ENCODE data around the gene AGO3. TPM values are rescaled to one million over a fixed set of nuclear protein-coding genes. Genes with fewer than 3 reads are reported as not detected.
A peak's percentile ranks its signal among the peaks of the same experiment; 100 is the strongest.

The AGO3 gene
- total RNA-seq, 4 donors from 2014 or later: 21.2 to 47.8 (median 36.0) TPM

- intact Hi-C loops (cut with DNase I; ENCODE audit: low total_unique reads): loop anchor here (10.0 kb wide), 1 partner anchor 93 kb away; no protein-coding TSS in a partner anchor
- H3K27me3 ChIP-seq: no peaks in the 10 kb centered on the region
- no peaks in the 10 kb centered on the region for H3K36me3 ChIP-seq
- no peak overlapping the region for H3K4me3 ChIP-seq
- H3K27ac ChIP-seq: no peak overlapping the region
- TF ChIP-seq CTCF (IDR thresholded peaks at IDR 0.05): no peak
- no peak for TF ChIP-seq POLR2A (IDR thresholded peaks at IDR 0.05)
- H3K4me1 ChIP-seq: peaks cover 8 to 11% of the 10 kb centered on the region in 2 donors
- no peaks in the 10 kb centered on the region for H3K9me3 ChIP-seq
- DNase-seq: no peak
These were observed 161.4 kb downstream of the AGO3 start for GRCh38 chr1:36092166-36092797.

- H3K36me3 ChIP-seq: no peaks in the 10 kb centered on the region
- no peak overlapping the region for H3K27ac ChIP-seq
- no peaks in the 10 kb centered on the region for H3K27me3 ChIP-seq
- TF ChIP-seq POLR2A (IDR thresholded peaks at IDR 0.05): no peak
- no peak for TF ChIP-seq CTCF (IDR thresholded peaks at IDR 0.05)
- H3K9me3 ChIP-seq: no peaks in the 10 kb centered on the region
- no peak for DNase-seq
- peaks cover 8 to 11% of the 10 kb centered on the region in 2 donors for H3K4me1 ChIP-seq
- no peak overlapping the region for H3K4me3 ChIP-seq
- intact Hi-C loops (cut with DNase I; ENCODE audit: low total_unique reads): loop anchor here (10.0 kb wide), 1 partner anchor 92 kb away; no protein-coding TSS in a partner anchor
These were observed 161.9 kb downstream of the AGO3 start for GRCh38 chr1:36092798-36093185.

- intact Hi-C loops (cut with DNase I; ENCODE audit: low total_unique reads): loop anchor here (10.0 kb wide), 1 partner anchor 92 kb away; no protein-coding TSS in a partner anchor
- Histone ChIP-seq H3K9me3 (no peaks in the 10 kb centered on the region), H3K27ac (no peak overlapping the region), H3K4me1 (peaks cover 8 to 9% of the 10 kb centered on the region in 2 donors), H3K4me3 (no peak overlapping the region), H3K27me3 (no peaks in the 10 kb centered on the region), H3K36me3 (no peaks in the 10 kb centered on the region)
- TF ChIP-seq CTCF (IDR thresholded peaks at IDR 0.05): no peak
- no peak for TF ChIP-seq POLR2A (IDR thresholded peaks at IDR 0.05)
- DNase-seq: no peak
These were observed 162.3 kb downstream of the AGO3 start for GRCh38 chr1:36093226-36093625.

GRCh38 chr1:36093929-36094328 lies 163.0 kb downstream of the AGO3 start:
- intact Hi-C loops (cut with DNase I; ENCODE audit: low total_unique reads): loop anchor here (10.0 kb wide), 1 partner anchor 91 kb away; no protein-coding TSS in a partner anchor
- Histone ChIP-seq H3K36me3 (no peaks in the 10 kb centered on the region), H3K9me3 (no peaks in the 10 kb centered on the region), H3K4me1 (peaks cover 5 to 8% of the 10 kb centered on the region in 2 donors), H3K4me3 (no peak overlapping the region), H3K27me3 (no peaks in the 10 kb centered on the region), H3K27ac (no peak overlapping the region)
- TF ChIP-seq POLR2A (IDR thresholded peaks at IDR 0.05): no peak
- TF ChIP-seq CTCF (IDR thresholded peaks at IDR 0.05): no peak
- peak in 1 of 2 donors; percentile 11 for DNase-seq

GRCh38 chr1:36094621-36095061 lies 163.7 kb downstream of the AGO3 start:
- Histone ChIP-seq H3K9me3 (no peaks in the 10 kb centered on the region), H3K27me3 (no peaks in the 10 kb centered on the region), H3K4me3 (no peak overlapping the region), H3K27ac (no peak overlapping the region), H3K36me3 (no peaks in the 10 kb centered on the region), H3K4me1 (peaks cover 1 to 5% of the 10 kb centered on the region in 2 donors)
- TF ChIP-seq CTCF (IDR thresholded peaks at IDR 0.05): no peak
- intact Hi-C loops (cut with DNase I; ENCODE audit: low total_unique reads): loop anchor here (10.0 kb wide), 1 partner anchor 90 kb away; no protein-coding TSS in a partner anchor
- peak in 1 of 2 donors; percentile 11 for DNase-seq

Data from uterus (tissue), 4 donors.